ENCODE results near the gene RAPSN. TPM values are rescaled to one million over a fixed set of nuclear protein-coding genes. Genes with fewer than 3 reads are reported as not detected.

RAPSN gene
- total RNA-seq, 2 experiments from 2014 or later, result 0.21 TPM; not detected in 1

DNA sequence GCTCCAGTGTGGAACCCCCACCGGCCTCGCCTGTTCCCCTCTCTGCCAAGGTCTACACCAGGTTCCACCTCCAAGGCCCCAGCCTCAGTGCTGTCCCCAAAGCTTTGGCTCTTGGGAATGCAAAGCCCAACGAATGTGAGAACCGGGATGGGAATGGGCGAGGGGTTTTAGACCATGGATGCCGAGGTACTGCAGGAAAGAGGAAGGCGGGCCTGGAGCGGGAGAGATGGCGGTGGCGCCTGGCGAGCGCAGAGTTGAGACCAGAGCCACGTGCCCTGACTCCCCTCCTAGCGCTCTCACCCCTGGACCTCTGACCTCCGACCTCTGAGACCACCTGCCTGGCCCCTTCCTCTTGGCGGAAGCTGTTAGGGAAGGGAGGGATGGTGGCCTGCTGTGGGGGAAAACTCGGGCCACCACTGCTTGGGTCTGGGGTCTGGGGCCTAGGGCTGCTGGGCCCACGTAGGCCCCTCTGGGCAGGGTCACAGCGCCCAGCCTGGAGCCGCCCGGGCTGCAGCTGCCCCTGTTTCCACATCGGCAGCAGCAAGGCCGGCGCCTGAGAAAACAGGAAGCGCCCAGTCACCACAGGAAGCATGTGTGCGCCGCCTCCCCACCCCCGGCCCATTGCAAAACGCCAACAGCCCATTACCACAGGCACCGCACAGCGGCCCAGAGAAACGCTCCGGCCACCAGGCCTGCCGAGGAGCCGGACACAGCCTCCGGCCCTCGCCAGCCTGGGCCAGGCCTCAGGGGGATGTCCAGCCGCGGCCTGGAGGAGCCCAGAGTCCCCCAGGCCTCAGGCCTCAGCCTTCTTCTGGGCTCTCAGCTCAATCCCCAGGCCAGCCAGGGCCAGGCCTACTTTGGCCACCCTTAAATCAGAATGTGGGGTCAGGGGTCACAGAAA lies 54.4 kb downstream of the RAPSN start:
- H3K9me3 Mint-ChIP-seq (ENCODE audit: low read depth), result no peaks in the 10 kb centered on the region
- ATAC-seq (peak; percentile 89), DNase-seq (peak; percentile 80)
- H3K27ac Mint-ChIP-seq, result peak overlapping the region; percentile 95
- H3K27me3 Mint-ChIP-seq, result no peaks in the 10 kb centered on the region
- ChIA-PET CTCF (interaction anchor here (0.8 to 1.9 kb wide), 2 partner anchors 20 to 146 kb away, joined by 4 to 9 read pairs; partner anchors contain the start of gene ACP2), POLR2A (no interaction called here)
- intact Hi-C loops (cut with DNase I, micrococcal nuclease), result loop anchor here in 1 of 2 experiments (1.0 to 2.0 kb wide), 2 partner anchors 14 to 20 kb away; partner anchors contain the start of gene SLC39A13
- H3K4me1 Mint-ChIP-seq, result peaks cover 23% of the 10 kb centered on the region
- no peaks in the 10 kb centered on the region for H3K36me3 Mint-ChIP-seq (ENCODE audit: low read depth)
- H3K4me3 Mint-ChIP-seq, result peak overlapping the region; percentile 23

- peak overlapping the region; percentile 95 for H3K27ac Mint-ChIP-seq
- CTCF ChIA-PET, result interaction anchor here (1.2 to 1.9 kb wide), 2 partner anchors 9 to 20 kb away, joined by 3 to 9 read pairs; no protein-coding TSS in a partner anchor
- no peaks in the 10 kb centered on the region for H3K36me3 Mint-ChIP-seq (ENCODE audit: low read depth)
- peaks cover 25% of the 10 kb centered on the region for H3K4me1 Mint-ChIP-seq
- no peak for DNase-seq
- no peak for ATAC-seq
- intact Hi-C loops (cut with DNase I, micrococcal nuclease), result loop anchor here in 1 of 2 experiments (1.0 to 2.0 kb wide), 2 partner anchors 15 to 20 kb away; partner anchors contain the start of gene SLC39A13
- POLR2A ChIA-PET, result no interaction called here
- no peaks in the 10 kb centered on the region for H3K9me3 Mint-ChIP-seq (ENCODE audit: low read depth)
- no peaks in the 10 kb centered on the region for H3K27me3 Mint-ChIP-seq
- H3K4me3 Mint-ChIP-seq, result peak overlapping the region; percentile 23
These were observed 55.0 kb downstream of the RAPSN start for GRCh38 chr11:47394050-47394321.

- ATAC-seq (no peak), DNase-seq (no peak)
- CTCF ChIA-PET, result interaction anchor here (1.2 to 1.9 kb wide), 2 partner anchors 10 to 19 kb away, joined by 3 to 9 read pairs; no protein-coding TSS in a partner anchor
- Mint-ChIP-seq H3K36me3 (ENCODE audit: low read depth) (no peaks in the 10 kb centered on the region), H3K27ac (peak overlapping the region; percentile 95), H3K27me3 (no peaks in the 10 kb centered on the region), H3K4me3 (no peak overlapping the region), H3K9me3 (ENCODE audit: low read depth) (no peaks in the 10 kb centered on the region), H3K4me1 (peaks cover 25% of the 10 kb centered on the region)
- POLR2A ChIA-PET, result interaction anchor here (0.6 kb wide), 1 partner anchor 407 kb away, joined by 6 read pairs; no protein-coding TSS in a partner anchor
- intact Hi-C loops (cut with DNase I, micrococcal nuclease), result loop anchor here in 1 of 2 experiments (1.0 to 2.0 kb wide), 2 partner anchors 15 to 19 kb away; partner anchors contain the start of gene SLC39A13
These were observed 55.5 kb downstream of the RAPSN start for GRCh38 chr11:47393163-47394049.

DNA sequence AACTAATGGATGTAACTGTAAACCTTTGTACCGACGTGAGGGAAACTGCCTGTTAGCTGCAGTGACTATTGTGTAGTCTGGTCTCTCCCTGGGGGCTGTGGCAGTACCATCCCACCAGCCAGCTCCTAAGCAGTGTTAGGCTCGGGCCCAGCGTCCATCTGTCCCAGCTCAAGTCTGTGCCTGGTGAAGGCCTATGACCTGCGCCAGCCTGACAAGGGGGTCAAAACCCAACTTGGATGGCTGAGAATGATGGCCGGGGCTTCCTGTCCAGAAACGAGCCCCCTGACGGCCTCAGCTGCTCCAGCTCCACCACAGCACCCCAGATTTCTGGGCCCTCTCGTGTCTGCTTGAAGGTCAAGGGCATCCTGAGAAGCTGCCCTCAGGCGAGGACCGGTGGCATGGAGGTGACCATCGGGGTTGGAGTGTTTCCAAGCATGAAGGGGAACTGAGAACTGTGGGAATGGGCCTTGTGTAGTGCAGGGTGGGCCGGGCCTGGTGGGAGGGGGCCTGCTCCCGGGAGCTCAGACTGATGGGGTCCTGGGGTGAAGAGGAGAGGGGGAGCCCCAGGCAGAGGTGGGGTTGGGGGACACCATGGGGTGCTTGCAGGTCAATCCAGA lies 56.3 kb downstream of the RAPSN start:
- POLR2A ChIA-PET, result interaction anchor here (0.6 to 0.9 kb wide), 2 partner anchors 34 to 408 kb away, joined by 6 to 10 read pairs; partner anchors contain the start of gene PSMC3
- Mint-ChIP-seq H3K27me3 (no peaks in the 10 kb centered on the region), H3K36me3 (ENCODE audit: low read depth) (no peaks in the 10 kb centered on the region), H3K27ac (peak overlapping the region; percentile 47), H3K4me1 (peaks cover 25% of the 10 kb centered on the region), H3K9me3 (ENCODE audit: low read depth) (no peaks in the 10 kb centered on the region), H3K4me3 (no peak overlapping the region)
- no peak for ATAC-seq
- no peak for DNase-seq
- CTCF ChIA-PET, result interaction anchor here (1.1 to 1.5 kb wide), 3 partner anchors 11 to 18 kb away, joined by 3 to 4 read pairs (median 3); no protein-coding TSS in a partner anchor
- intact Hi-C loops (cut with DNase I, micrococcal nuclease), result no loop called here

GRCh38 chr11:47391711-47392432 lies 57.1 kb downstream of the RAPSN start:
- peaks cover 25% of the 10 kb centered on the region for H3K4me1 Mint-ChIP-seq
- H3K9me3 Mint-ChIP-seq (ENCODE audit: low read depth), result no peaks in the 10 kb centered on the region
- DNase-seq, result no peak
- intact Hi-C loops (cut with DNase I, micrococcal nuclease), result no loop called here
- no peaks in the 10 kb centered on the region for H3K36me3 Mint-ChIP-seq (ENCODE audit: low read depth)
- ChIA-PET POLR2A (interaction anchor here (0.5 to 0.9 kb wide), 2 partner anchors 35 to 381 kb away, joined by 3 to 10 read pairs; partner anchors contain the start of gene PSMC3), CTCF (interaction anchor here (0.6 to 2.4 kb wide), 5 partner anchors 11 to 248 kb away, joined by 3 to 10 read pairs (median 3); no protein-coding TSS in a partner anchor)
- no peak for ATAC-seq
- H3K27ac Mint-ChIP-seq, result no peak overlapping the region
- no peaks in the 10 kb centered on the region for H3K27me3 Mint-ChIP-seq
- no peak overlapping the region for H3K4me3 Mint-ChIP-seq

DNA sequence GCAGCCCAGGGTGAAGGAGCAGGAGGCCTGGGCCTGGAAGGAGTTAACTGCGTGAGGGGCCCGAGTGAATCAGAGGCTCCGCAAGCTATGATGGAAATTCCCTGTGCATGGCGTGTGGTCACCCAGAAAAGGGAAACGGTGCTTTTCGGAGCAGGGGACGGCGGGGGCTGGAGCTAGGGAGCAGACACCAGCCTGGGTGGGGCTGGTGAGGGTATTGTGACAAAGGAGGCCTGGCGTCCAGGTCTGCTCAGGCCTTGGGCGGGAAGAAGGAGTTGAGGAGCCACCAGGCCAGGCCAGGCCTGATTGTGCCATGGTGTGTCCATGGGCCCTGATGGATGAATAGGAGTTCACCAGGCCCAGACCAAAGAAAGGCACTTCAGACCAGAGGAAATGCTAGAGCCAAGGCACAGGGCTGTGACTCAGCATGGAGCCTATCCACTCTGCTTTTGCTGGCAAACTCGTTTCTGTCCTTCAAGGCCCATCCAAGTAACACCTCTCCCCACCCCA lies 57.8 kb downstream of the RAPSN start:
- no peak overlapping the region for H3K27ac Mint-ChIP-seq

GRCh38 chr11:47390422-47390760 lies 58.5 kb downstream of the RAPSN start:
- no peaks in the 10 kb centered on the region for H3K27me3 Mint-ChIP-seq
- no peak overlapping the region for H3K27ac Mint-ChIP-seq
- DNase-seq, result no peak
- intact Hi-C loops (cut with DNase I, micrococcal nuclease), result no loop called here
- ChIA-PET POLR2A (no interaction called here), CTCF (interaction anchor here (0.6 to 2.4 kb wide), 4 partner anchors 9 to 471 kb away, joined by 3 to 10 read pairs (median 3); no protein-coding TSS in a partner anchor)
- H3K36me3 Mint-ChIP-seq (ENCODE audit: low read depth), result no peaks in the 10 kb centered on the region
- H3K9me3 Mint-ChIP-seq (ENCODE audit: low read depth), result no peaks in the 10 kb centered on the region
- no peak for ATAC-seq
- no peak overlapping the region for H3K4me3 Mint-ChIP-seq
- H3K4me1 Mint-ChIP-seq, result peaks cover 20% of the 10 kb centered on the region

More for the DNA sequence above, 57.8 kb downstream of the RAPSN start:
- Mint-ChIP-seq H3K36me3 (ENCODE audit: low read depth) (no peaks in the 10 kb centered on the region), H3K4me1 (peaks cover 25% of the 10 kb centered on the region), H3K27me3 (no peaks in the 10 kb centered on the region), H3K9me3 (ENCODE audit: low read depth) (no peaks in the 10 kb centered on the region), H3K4me3 (no peak overlapping the region)
- DNase-seq, result no peak
- ChIA-PET CTCF (interaction anchor here (0.6 to 2.4 kb wide), 4 partner anchors 17 to 162 kb away, joined by 3 to 10 read pairs (median 3); no protein-coding TSS in a partner anchor), POLR2A (no interaction called here)
- no peak for ATAC-seq
- intact Hi-C loops (cut with DNase I, micrococcal nuclease), result no loop called here

DNA sequence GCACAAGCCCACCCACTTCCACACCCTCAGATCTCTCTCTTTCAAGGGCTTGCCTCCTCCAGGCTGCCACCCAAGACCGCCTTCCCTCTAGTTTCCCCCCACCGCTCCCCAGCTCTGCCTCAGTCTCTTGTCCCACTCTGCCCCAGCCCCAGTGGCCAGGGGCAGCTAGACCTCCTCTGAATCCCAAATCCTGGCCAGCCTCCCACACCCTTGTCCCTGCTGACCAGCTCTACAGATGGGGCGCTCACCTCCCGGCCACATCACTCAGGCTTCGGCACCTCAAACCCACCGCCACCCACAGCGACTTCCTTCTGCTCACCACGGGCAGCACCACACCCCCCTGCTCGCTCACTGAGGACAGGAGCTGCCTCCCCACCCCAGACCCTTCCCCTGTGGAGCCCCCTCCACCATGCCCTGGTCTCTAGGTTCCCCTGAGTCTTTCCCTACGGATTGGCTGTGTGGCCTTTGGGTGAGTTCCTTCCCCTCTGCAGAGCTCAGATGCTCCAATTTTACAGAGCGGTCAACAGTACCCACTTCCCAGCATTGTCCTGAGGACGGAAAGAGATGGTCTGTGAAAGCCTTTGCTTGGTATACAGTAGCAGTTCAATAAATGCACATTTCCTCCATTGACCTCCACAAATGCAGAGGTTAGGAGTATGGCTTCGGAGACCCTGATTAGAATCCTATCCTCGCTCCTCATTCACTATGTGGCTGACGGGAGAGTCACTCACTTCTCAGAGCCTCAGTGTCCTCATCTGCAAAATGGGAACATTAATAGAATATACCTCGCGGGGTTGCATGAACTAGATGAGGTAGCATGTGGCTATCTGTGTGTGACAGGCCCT lies 59.1 kb downstream of the RAPSN start:
- Mint-ChIP-seq H3K4me3 (no peak overlapping the region), H3K4me1 (peaks cover 19% of the 10 kb centered on the region), H3K36me3 (ENCODE audit: low read depth) (no peaks in the 10 kb centered on the region), H3K27me3 (no peaks in the 10 kb centered on the region), H3K27ac (no peak overlapping the region), H3K9me3 (ENCODE audit: low read depth) (no peaks in the 10 kb centered on the region)
- ChIA-PET CTCF (interaction anchor here (0.9 to 2.4 kb wide), 4 partner anchors 10 to 470 kb away, joined by 3 to 10 read pairs (median 4); no protein-coding TSS in a partner anchor), POLR2A (no interaction called here)
- no peak for ATAC-seq
- no peak for DNase-seq
- intact Hi-C loops (cut with DNase I, micrococcal nuclease), result no loop called here

DNA sequence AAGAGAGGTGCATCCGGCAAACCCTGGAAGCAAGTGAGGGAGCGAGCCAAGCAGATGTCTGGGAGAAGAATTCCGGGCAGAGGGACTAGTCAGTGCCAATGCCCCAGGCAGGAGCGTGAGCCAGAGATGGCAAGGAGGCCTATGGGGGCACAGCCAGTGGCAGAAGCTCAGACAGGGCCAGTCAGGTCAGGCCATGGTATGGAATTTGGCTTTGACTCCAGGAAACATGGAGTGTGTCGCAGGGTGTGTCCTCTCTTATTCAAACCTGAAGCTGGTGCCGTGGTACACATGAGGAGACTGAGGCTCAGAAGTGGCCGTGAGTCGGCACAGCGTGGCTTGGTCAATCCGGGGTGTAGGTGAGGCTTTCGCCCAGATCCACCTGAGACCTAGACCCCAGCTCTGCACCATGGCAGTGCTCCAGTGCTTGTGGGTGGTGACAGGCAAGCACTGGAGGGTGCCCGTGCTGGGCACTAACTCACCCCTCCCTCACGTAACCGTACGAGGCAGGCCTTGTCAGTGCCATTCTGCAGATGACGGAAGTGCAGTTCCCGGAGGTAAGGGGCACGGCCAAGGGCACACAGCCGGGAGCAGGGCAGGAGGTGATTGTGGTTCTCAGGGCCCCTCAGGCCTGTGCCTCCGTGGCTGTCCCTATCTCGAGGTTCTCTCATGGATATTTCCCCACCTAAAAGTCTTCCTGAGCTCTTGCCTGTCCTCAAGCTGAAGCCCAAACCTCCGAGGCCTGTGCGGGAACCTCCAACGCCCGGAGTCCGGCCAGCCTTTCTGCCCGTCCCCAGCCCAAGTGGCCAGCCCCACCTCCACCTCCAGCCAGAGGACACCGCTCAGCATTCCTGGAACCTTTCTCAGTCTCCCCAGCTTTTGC lies 60.0 kb downstream of the RAPSN start:
- Mint-ChIP-seq H3K27ac (no peak overlapping the region), H3K27me3 (no peaks in the 10 kb centered on the region), H3K4me1 (peaks cover 13% of the 10 kb centered on the region), H3K9me3 (ENCODE audit: low read depth) (no peaks in the 10 kb centered on the region), H3K4me3 (no peak overlapping the region), H3K36me3 (ENCODE audit: low read depth) (no peaks in the 10 kb centered on the region)
- DNase-seq (no peak), ATAC-seq (no peak)
- ChIA-PET POLR2A (no interaction called here), CTCF (interaction anchor here (0.6 to 2.4 kb wide), 4 partner anchors 15 to 24 kb away, joined by 3 to 10 read pairs (median 6); no protein-coding TSS in a partner anchor)
- intact Hi-C loops (cut with DNase I, micrococcal nuclease), result no loop called here
